Middle frontal gyrus (tissue), 1 donor: ENCODE data around the gene LRRC56.

Experiments used
- DNase-seq: peaks from one replicate; pipeline ENCODE4 v3.0.0-alpha.2; 2015; ENCODE audit warnings: low spot score; ENCODE audit errors: extremely low spot score

The LRRC56 gene

DNA sequence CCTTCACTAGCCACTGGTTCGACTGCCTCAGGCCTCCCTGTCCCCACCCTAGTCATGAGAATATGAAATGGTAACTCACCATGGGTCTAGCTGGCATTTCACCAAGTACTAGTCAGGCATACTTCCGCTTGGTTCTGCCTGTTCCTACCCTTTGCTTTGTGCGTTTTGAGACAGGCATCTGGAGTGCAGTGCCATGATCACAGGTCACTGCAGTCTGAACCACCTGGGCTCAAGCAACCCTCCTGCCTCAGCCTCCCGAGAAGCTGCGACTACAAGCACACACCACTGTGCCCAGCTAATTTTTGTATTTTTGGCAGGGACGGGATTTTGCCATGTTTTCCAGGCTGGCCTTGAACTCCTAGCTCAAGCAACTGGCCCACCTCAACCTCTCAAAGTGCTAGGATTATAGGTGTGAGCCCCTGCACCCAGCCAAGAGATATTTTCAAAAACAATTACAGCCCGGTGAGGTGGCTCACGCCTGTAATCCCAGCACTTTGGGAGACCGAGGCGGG, 16.1 kb upstream of the LRRC56 start:
- DNase-seq, result no peak

DNA sequence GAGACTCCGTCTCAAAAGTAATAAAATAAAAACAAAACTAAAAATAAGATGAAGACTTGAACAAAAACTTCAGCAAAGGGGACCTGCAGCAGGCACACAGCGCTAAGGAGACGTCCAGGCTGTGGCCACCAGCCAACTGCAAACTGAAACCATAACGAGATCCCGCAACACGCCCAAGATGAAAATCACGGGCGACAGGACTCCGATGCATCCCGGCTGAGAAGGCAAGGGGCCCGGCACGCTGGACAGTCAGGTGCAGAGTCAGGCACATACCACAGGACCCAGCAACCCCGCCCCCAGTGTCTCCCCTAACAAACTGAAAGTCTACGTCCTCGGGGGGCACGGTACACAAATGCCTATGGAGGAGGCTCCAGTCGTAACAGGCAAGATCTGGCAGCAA, 11.1 kb upstream of the LRRC56 start:
- DNase-seq, result no peak

DNA sequence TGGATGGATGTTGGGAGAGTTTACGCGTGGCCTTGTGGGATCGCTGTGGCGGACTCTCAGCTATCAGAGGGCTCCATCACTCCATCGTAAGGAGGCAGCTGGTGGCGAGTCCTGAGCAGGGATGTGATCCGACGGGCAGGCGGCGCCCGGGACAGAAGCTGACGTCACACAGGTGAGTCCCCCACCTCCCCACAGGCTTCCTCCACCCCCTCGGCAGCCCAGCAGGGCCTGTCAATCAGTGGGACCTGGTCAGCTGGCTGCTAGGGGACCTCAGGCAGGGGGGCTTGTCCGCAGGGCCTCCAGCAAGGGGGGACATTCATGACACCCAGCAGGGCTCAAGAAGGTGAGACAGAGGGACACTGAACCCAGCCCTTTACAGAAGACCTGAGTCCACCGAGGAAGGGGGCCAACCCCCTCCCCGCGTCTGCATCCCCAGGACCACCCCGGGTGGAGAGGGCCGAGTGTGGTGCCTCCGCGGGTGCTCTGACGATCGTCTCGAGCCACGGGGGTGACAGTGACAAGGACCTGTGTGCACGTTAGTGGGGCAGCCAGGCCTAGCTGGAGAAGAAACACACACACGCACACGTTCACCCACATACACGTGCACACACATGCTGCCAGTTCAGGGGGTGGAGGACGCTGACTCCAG, 9.0 kb upstream of the LRRC56 start:
- no peak for DNase-seq

DNA sequence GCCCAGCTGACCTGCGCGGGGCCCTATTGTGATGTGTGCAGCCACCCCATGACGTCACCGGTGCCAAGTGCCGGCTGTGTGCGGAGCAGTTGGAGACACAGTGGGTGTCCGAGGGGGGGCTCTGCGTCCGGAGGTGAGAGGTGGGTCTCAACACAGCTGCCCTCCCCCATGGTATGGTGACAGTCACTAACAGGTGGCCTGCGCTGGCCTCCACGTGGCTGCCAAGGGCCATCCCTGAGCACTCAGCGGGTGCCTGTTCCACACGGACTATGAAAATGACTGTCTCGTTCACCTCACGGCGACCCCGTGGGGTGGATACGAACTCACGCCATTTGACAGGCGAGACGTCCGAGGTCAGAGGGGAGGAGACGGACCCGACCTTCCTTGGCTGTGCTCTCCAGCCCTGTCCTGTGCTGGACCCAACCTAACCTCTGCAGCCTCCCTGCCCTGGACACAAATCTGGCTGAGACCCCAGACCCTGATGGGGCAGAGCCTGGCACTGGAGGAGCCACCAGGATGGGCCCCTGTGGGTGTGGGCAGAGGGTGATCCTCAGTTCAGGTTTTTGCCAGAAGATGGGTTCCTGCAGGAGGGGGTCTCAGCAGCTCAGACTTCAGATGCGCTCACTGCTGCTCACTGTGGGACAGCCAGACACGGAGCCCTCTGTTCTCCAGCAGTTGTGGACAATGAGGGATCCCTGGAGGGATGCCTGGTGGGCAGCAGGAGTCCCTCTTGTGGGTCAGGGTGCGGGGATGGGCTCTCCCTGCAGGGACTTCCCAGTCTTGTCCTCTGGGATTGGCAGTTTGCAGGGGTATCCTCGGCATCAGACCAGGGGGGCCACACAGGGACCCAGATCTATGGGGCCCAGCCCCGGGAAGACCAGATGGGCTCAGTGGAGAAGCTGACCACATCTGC, 8.3 kb upstream of the LRRC56 start:
- no peak for DNase-seq

DNA sequence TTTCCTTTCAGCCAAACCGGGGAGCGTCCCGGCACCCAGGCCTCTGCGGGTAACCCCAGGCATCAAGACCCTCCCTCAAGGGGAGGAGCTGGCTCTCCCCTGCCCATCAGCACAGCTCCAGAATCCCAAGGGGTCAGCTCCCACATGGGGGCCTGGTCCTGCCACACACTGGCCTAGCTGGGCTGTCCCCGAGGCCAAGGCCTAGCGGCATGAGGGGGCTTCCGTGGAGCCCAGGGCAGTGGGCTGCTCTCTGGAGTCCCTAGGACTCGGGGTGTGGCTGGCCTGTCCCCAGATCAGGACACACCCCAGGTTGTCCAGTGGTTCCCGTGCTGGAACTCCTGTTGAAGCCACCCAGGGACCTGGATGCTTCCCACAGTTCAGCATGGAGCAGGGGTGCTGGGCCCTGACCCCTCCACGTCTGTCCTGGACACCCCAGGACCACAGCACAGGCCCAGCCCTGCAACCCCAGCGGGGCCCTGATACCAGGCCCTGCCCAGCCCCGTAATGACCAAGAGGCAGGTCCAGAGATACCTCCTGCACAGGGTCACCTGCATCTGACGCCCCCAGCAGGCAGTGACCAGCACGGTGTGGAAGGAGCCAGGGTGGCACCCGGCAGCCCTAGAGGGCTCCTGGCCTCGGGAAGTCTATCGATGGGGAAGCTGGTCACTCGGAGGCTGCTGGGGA, 7.5 kb upstream of the LRRC56 start:
- no peak for DNase-seq

DNA sequence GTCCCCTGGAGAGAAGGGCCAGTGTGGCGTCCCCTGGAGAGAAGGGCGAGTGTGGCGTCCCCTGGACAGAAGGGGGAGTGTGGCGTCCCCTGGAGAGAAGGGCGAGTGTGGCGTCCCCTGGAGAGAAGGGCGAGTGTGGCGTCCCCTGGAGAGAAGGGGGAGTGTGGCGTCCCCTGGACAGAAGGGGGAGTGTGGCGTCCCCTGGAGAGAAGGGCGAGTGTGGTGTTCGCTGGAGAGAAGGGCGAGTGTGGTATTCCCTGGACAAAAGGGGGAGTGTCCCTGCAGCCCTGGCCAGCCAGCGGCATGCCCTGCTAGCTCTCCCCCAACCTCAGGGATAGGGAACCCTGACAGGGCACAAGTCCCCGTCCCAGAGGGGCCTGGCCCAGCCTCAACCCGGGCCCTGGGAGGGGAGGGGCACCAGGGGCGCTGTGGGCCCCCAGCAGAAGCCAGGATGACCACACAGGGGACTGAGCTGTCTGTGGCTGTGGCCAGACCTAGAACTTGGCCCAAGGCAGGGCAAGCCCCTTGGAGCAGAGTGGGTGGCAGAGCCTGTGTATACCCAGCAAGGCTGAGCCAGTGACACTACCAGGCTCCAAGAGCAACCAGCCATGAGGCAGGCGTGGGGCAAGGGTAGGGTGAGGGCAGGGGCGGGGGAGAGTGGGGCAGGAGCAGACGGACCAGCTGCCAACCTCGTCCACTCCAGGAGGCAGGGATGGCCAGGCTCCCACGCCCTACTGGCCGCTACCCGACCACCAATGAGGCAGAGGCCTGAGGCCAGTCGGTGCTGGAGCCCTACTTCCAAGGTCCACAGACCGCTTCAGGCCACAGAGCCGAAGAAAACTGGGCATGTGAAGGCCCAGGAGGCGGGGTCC, 6.1 kb upstream of the LRRC56 start:
- no peak for DNase-seq

DNA sequence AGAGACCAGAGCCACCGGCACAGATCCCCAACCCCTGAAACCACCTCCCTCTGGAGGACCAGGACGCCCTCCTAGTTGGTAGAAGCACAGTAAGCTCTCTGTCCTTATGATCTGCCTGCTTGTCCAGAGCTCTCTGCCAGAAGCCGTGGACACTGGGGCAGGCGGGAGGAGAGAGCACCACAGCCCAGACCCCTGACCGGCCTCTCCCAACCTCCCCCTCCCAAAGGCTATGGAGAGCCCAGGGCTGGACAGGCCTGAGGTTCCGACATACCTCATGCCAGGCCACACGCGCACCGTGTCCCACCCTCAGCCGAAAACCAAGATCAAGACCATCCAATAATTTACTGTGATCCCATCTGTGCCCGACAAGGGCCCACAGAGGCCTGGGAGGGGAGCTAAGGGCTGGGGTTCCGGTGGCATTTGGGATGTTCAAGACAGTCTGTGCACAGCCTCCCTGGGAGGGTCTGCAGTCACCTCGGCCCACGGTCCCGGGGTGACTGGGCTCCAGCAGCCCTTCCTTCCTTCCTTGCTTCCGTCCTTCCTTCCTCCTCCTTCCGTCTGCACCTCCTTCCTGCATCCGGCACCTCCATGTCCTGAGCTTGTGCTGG, 5.3 kb upstream of the LRRC56 start:
- no peak for DNase-seq

DNA sequence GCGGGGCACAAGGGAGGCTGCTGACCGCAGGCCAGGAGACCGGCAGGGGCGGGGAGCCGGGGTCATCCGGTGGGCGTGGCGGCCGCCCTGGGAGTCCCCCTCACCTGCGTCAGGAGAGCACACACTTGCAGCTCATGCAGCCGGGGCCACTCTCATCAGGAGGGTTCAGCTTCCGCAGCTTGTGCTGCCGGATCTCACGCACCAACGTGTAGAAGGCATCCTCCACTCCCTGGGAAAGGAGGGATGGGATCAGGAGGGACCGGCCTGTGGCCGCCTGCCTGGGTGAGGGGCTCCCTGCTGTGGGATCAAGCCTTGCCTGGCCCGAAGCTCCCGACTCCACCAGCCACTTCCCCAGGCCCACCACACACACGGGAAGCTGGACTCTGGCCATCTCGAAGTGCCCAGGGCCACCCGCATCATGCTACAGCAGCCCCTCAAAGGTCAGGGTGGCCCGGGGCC, 4.8 kb upstream of the LRRC56 start:
- no peak for DNase-seq

DNA sequence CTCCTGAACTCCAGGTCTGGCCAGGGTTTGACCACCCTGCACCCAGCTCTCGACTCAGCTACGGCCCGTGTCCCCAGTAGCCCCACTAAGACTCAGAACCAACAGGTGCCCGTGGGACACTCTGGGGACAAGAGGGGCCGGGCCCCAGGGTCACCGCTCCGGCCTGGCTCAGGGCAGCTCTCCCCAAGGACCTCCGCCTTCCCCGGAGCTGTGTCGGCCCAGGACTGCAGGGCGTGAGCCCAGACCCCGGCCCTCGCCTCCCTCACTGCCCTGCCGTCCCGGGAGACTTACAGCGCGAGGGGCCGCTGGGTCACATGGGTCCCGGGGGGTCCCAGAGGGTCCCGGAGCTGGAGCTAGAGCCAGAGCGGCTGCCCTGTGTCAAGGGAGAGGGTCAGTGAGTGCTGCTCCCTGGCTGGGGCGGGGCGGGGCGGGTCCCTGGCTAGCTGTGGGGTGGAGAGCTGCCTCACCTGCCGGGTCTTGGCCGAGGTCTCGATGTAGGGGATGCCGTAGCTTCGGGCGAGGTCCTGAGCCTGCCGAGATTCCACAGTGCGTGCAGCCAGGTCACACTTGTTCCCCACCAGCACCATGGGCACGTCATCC, 4.2 kb upstream of the LRRC56 start:
- DNase-seq, result no peak

DNA sequence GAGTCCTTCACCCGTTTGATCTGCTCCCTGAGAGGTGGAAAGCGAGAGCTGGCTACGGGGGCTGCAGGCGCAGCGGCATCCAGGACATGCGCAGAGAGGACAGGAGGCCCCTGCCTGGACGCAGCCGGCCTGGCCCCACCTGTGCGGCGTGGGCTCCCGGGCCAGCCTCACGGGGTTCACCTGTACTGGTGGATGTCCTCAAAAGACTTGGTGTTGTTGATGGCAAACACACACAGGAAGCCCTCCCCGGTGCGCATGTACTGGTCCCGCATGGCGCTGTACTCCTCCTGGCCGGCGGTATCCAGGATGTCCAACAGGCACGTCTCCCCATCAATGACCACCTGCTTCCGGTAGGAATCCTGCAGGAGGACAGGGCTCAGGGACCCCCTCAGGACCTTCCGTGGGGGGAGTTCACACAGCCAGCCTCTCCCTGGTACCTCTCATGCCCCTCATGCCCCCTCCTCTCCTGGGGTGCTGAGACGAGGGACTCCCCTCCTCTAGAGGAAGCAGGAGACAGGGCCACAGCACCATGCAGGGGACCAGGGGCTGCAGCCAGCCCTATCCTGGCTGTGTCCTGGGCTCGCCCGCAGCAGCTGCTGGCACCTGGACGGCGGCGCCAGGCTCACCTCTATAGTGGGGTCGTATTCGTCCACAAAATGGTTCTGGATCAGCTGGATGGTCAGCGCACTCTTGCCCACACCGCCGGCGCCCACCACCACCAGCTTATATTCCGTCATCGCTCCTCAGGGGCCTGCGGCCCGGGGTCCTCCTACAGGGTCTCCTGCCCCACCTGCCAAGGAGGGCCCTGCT, 3.5 kb upstream of the LRRC56 start:
- no peak for DNase-seq

DNA sequence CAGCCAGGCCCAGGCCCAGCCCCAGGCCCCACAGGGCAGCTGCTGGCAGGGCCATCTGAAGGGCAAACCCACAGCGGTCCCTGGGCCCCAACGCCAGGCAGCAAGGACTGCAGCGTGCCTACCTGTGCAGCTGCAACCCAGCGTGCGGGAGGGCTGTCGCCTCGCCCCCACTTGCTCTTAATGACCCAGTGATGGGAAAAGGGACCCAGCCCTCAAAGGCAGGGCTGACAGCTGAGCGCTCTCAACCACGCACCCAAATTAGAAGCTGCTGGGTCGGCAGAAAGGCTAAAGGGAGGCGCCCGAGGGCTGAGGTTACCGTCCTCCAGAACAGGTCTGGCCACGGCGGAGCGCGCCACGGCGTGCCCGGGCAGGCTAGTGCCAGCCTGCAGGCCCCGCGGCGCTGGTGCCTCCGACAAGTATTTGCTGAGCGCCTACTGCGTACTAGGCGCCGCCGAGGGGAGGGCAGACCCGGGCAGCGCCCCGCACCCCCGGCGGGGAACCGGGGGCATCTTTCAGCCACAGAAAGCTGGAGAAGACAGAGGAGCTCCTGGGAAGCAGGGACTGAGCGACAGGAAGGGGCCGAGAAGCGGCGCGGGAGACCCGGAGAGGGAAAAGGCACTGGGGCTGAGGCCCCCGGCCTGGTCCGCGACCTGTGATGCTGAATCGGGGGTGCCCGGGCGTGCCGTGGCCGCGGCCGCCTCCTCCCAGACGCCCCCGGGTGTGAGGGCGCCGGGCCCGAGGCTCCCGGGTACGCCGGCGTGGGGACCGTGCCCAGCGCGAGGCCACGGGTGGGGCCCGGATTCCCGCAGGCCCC, 2.7 kb upstream of the LRRC56 start:
- no peak for DNase-seq

DNA sequence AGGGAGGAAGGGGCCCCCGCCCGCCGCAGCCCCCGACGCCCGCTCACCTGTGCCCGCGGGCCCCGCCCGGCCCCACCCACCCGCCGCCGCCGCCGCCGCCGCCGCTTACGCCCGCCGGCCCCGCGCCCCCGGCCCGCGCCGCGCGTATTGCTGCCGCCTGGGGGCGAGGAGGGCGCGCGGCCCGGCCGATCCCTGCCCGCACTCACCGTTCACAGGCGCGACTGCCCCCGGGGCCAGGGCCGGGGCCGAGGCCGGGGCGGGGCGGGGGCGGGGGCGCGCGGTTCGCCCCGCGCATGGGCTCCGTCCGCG, 2.2 kb upstream of the LRRC56 start:
- DNase-seq, result no peak

DNA sequence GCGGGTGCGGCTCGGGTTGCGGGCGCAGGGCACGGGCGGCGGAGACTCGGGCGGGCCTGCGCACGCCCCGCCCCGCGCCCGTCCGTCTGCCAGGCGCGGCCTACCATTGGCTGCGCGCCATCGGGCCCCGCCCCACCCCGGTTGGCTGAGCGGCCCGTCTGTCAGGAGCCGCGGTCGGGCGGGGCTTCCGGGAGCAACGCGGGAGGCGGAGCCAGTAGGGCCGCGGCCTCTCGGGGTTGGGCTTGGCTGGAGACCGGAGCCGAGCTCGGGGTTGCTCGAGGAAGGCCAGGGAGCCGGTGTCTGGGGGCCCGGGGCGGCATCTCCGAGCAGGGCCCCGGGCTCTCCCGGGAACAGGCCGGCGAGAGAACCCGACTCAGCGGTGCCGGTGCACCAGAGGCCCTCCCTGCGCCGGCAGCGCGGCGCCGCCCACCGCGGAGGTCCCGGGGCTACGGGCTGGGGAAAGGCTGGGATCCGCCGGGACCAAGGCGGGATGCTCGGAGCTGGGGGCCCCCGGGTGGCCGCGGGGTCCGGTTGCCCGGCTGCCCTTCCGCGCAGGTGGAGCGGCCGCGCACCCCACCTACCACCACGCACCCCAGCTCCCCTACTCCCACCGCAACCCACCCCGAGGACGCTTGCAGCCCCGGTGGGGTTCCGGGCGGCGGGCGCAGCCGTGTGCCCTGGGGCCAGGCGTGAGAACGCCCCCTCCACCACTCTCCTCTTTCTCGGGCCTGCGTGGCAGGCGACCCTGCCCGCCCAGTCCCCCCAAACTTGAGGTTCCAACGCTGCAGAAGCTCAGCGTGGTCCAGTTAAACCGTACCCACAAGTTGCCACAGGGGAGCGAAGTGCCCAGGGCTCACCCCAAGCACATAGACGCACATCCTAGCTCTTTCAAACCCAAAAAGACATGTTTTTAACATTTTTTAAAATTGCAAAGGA, 1.5 kb upstream of the LRRC56 start, which contains the start of gene HRAS:
HRAS (minus strand) TSS at position 58 of the 936 bp plus-strand sequence.
- peak; percentile 89 for DNase-seq

DNA sequence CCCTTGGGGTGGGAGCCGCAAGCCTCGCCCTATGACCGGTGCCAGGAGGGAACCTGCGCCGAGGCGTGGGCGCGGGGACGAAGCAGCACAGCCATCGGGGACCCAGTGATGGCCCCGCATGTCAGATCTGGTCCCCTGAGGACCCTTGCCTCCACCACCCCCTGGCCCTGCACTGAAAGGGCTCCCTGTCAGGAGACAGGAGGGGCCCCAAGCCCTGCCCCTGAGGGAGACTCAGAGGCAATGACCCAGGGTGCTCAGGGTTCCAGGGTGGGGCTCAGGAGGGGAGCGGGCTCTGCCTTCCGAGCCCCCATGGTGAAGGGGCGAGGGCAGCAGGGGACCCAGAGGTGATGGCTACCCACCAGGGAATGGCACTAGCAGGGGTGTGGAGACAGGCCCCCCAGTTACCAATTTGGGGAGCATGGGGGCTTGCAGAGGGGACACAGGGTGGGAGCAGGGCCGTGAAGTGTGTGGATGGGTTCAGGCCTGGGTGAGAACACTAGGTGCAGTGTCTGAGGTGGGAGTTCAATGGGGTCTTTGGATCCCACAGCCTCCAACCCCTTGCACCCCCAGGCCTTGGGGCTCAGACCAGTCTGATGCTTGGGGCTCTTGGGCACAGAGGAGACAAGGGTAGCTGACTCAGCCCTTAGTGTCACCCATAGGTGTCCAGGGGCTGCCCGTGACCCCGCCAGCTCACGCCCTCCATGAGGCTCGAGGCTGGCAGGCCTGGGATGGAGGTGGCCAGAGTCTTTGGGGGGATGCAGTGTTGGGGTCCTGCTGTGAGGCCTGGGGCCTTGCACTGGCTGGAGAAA, 499 bp downstream of the LRRC56 start:
- no peak for DNase-seq

DNA sequence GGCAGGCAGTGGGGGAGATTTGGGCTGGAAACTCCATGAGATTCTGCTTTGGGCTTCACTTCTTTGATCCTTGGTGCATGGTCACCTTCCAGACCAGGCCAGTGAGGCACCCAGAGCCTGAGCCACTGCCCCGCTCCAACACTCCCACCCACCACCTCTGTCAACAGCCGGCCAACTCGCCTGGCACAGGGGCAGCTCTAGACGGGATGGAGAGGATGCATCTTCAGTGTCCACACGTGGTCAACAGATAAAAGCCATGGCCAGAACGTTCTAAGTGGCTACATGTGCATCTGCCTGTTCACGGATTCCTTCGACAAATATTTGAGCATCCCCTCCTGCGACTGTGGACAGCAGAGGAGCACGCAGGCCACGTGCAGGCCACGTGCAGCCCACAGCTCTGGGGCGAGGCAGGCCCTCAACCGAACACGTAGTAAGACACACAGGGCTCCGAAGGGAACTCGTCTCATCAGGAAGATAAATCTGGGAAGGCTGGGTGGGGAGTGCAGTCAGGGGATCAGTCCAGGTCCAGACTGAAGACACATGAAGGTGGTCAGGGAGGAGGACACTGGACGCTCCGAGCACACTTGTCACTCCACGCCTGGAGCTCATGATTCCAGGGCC, 1.2 kb downstream of the LRRC56 start:
- no peak for DNase-seq

DNA sequence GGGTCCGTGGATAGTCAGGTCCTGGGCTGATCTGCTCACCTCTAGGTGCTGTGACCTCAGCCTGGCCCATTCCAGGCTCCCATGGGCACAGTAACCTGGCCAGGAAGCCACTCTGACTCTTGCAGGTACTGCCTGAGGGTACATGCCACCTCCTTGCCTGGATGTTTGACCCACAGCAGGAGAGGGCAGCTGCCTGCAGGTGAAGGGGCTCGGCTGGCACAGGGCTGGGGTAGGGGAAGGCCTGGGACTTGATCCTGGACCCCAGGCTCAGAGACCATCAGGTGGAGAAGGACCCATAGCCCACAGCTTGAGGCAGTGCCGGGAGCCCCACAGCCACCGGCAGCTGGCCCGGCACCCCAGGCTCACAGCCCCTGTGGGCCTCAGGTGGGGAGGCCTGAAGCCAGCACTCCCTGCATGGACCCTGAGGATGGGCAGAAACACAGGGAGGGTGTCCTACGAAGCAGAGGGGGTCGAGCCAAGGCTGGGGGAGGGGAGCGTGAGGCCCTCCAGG, 2.7 kb downstream of the LRRC56 start:
- no peak for DNase-seq
